Measurements from ENCODE around the gene KLF1. TPM values are rescaled to one million over a fixed set of nuclear protein-coding genes. Genes with fewer than 3 reads are reported as not detected.

KLF1 gene
- total and polyA plus RNA-seq, 10 donors: 0.13 to 13.0 (median 0.67) TPM; not detected in 1

- intact Hi-C loops (cut with DNase I; ENCODE audit: low total_unique reads): no loop called here
- Histone ChIP-seq H3K36me3 (no peaks in the 10 kb centered on the region), H3K9me3 (no peaks in the 10 kb centered on the region), H3K4me3 (no peak overlapping the region), H3K27ac (no peak overlapping the region), H3K27me3 (replicated peaks in 1 of 7) (peaks cover 0 to 19% (median 0%) of the 10 kb centered on the region in 7 donors), H3K4me1 (peaks cover 0 to 15% (median 13%) of the 10 kb centered on the region in 6 donors)
- WGBS, 5 donors: 84 to 91% (median 89%) methylated on average over 12 to 19 of the region's 19 CpGs
- TF ChIP-seq POLR2A (IDR thresholded peaks at IDR 0.05) (no peak), CTCF (IDR thresholded peaks at IDR 0.05 in 8 of 11, conservative IDR thresholded peaks at IDR 0.05 in 3 of 11) (no peak), POLR2AphosphoS5 (IDR thresholded peaks at IDR 0.05) (no peak)
- no peak for DNase-seq
These were observed 21.1 kb downstream of the KLF1 start for GRCh38 chr19:12865746-12866415.

- Histone ChIP-seq H3K9me3 (no peaks in the 10 kb centered on the region), H3K4me1 (peaks cover 0 to 15% (median 13%) of the 10 kb centered on the region in 6 donors), H3K27me3 (replicated peaks in 1 of 7) (peaks cover 0 to 19% (median 0%) of the 10 kb centered on the region in 7 donors), H3K4me3 (no peak overlapping the region), H3K27ac (no peak overlapping the region), H3K36me3 (no peaks in the 10 kb centered on the region)
- intact Hi-C loops (cut with DNase I; ENCODE audit: low total_unique reads): no loop called here
- 87 to 91% (median 90%) methylated on average over 33 to 34 of the region's 34 CpGs for WGBS, 5 donors
- DNase-seq: no peak
- TF ChIP-seq CTCF (IDR thresholded peaks at IDR 0.05 in 8 of 11, conservative IDR thresholded peaks at IDR 0.05 in 3 of 11): no peak
- no peak for TF ChIP-seq POLR2A (IDR thresholded peaks at IDR 0.05)
- no peak for TF ChIP-seq POLR2AphosphoS5 (IDR thresholded peaks at IDR 0.05)
These were observed 22.0 kb downstream of the KLF1 start for GRCh38 chr19:12864721-12865715.

GRCh38 chr19:12864143-12864542, 22.9 kb downstream of the KLF1 start:
- intact Hi-C loops (cut with DNase I; ENCODE audit: low total_unique reads): no loop called here
- Histone ChIP-seq H3K4me3 (no peak overlapping the region), H3K4me1 (peaks cover 0 to 15% (median 13%) of the 10 kb centered on the region in 6 donors), H3K9me3 (no peaks in the 10 kb centered on the region), H3K27me3 (replicated peaks in 1 of 7) (peaks cover 0 to 19% (median 0%) of the 10 kb centered on the region in 7 donors), H3K36me3 (no peaks in the 10 kb centered on the region), H3K27ac (no peak overlapping the region)
- TF ChIP-seq POLR2AphosphoS5 (IDR thresholded peaks at IDR 0.05) (no peak), CTCF (IDR thresholded peaks at IDR 0.05 in 8 of 11, conservative IDR thresholded peaks at IDR 0.05 in 3 of 11) (no peak)
- DNase-seq: no peak
- 66 to 97% (median 89%) methylated on average over 4 of the region's 4 CpGs for WGBS, 5 donors

GRCh38 chr19:12859546-12859945, 27.5 kb downstream of the KLF1 start:
- TF ChIP-seq POLR2AphosphoS5 (IDR thresholded peaks at IDR 0.05): no peak
- TF ChIP-seq CTCF (IDR thresholded peaks at IDR 0.05 in 8 of 11, conservative IDR thresholded peaks at IDR 0.05 in 3 of 11): no peak
- TF ChIP-seq POLR2A (IDR thresholded peaks at IDR 0.05): no peak
- peaks cover 0 to 27% (median 20%) of the 10 kb centered on the region in 8 donors for H3K9me3 ChIP-seq
- 59 to 70% (median 65%) methylated on average over 7 of the region's 7 CpGs for WGBS, 5 donors
- H3K36me3 ChIP-seq: no peaks in the 10 kb centered on the region
- DNase-seq: no peak
- intact Hi-C loops (cut with DNase I; ENCODE audit: low total_unique reads): no loop called here
- H3K27ac ChIP-seq: no peak overlapping the region
- no peaks in the 10 kb centered on the region for H3K4me1 ChIP-seq
- no peak overlapping the region for H3K4me3 ChIP-seq
- peaks cover 0 to 9% (median 0%) of the 10 kb centered on the region in 7 donors for H3K27me3 ChIP-seq (replicated peaks in 1 of 7)
